ENCODE measurements around the gene FOXM1.

FOXM1 gene

DNA sequence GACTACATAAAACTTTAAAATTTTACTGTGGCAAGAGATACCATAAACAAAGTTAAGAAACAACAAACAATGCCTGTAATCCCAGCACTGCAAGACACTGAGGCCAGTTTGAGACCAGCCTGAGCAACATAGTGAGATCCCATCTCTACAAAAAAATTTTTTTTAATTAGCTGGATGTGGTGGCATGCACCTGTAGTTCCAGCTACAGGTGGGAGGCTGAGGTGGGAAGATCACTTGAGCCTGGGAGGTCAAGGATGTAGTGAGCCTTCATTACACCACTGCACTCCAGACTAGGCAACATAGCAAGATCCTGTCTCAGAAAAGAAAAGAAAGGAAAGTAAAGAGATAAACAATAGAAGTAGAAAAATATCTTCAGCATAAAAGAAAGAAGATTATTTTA, 16.8 kb downstream of the FOXM1 start:
- DNase-seq (ENCODE audit: low read depth) = no peak
- H3K4me3 ChIP-seq (ENCODE audit: low read length) = no peak overlapping the region
- TF ChIP-seq, protein P1, sequence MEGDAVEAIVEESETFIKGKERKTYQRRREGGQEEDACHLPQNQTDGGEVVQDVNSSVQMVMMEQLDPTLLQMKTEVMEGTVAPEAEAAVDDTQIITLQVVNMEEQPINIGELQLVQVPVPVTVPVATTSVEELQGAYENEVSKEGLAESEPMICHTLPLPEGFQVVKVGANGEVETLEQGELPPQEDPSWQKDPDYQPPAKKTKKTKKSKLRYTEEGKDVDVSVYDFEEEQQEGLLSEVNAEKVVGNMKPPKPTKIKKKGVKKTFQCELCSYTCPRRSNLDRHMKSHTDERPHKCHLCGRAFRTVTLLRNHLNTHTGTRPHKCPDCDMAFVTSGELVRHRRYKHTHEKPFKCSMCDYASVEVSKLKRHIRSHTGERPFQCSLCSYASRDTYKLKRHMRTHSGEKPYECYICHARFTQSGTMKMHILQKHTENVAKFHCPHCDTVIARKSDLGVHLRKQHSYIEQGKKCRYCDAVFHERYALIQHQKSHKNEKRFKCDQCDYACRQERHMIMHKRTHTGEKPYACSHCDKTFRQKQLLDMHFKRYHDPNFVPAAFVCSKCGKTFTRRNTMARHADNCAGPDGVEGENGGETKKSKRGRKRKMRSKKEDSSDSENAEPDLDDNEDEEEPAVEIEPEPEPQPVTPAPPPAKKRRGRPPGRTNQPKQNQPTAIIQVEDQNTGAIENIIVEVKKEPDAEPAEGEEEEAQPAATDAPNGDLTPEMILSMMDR (conservative IDR thresholded peaks at IDR 0.05; ENCODE audit: low read length) = no peak

DNA sequence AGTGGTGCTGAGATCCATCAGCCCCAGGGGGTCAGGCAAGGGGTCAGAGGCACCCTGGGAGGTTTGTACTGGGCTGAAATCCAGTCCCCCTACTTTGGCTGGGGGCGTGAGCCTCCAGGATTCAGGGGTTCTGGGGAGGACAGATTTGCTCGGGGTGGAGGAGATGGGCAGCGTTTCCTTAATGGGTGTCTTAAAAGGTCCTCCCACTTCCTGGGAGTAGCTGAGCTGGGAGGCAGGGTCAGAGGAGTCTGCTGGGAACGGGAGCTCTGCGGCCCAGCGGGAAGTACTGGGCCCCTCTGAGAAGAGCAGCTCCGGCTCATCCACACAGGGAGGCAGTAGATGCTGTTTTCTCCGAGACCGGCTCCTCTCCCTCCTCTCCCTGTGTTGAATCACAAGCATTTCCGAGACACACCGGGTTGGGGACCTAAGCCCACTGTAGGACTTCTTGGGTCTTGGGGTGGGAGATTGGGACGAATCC, 18.0 kb downstream of the FOXM1 start:
- TF ChIP-seq, protein P1 (conservative IDR thresholded peaks at IDR 0.05; ENCODE audit: low read length) = no peak
- H3K4me3 ChIP-seq (ENCODE audit: low read length) = no peak overlapping the region
- no peak for DNase-seq (ENCODE audit: low read depth)

DNA sequence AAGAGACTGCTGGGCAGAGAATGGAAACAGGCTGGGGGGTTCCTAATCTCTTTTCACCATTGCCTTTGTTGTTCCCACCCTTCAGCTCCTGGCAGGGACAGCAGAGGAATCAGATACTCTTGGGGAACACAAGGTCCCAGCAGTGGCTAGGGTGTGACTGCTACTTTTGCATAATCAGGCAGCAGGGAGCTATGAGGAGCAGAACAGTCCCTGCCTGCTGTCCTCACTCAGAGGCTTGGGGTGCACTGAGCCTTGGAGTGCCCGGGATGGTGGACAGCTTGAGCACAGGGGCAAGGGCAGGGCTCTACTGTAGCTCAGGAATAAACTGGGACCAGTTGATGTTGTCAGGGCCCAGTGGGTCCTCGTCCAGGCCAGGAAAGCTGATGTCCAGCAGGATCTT, 18.6 kb downstream of the FOXM1 start:
- TF ChIP-seq, protein P1 (conservative IDR thresholded peaks at IDR 0.05; ENCODE audit: low read length) = no peak
- no peak overlapping the region for H3K4me3 ChIP-seq (ENCODE audit: low read length)
- no peak for DNase-seq (ENCODE audit: low read depth)

DNA sequence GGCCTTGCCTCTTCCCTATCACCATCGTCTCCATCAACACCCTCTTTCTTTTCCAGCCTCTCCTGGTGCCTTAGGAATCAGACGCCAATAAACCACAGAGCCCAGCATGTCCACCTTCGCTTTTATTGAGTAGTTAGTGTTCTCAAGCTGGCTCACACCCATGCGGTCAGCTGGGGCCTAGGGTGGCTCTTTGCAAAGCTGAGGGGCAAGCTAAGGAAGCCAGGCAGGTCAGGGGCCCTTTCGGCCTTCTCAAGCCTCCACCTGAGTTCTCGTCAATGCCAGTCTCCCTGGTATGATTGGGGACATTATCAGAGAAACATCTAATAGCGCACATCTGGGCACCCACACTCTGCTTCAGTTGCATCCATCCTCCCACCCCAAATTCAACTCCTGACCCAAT, 19.4 kb downstream of the FOXM1 start:
- no peak for DNase-seq (ENCODE audit: low read depth)
- H3K4me3 ChIP-seq (ENCODE audit: low read length) = no peak overlapping the region
- TF ChIP-seq, protein P1 (conservative IDR thresholded peaks at IDR 0.05; ENCODE audit: low read length) = no peak

DNA sequence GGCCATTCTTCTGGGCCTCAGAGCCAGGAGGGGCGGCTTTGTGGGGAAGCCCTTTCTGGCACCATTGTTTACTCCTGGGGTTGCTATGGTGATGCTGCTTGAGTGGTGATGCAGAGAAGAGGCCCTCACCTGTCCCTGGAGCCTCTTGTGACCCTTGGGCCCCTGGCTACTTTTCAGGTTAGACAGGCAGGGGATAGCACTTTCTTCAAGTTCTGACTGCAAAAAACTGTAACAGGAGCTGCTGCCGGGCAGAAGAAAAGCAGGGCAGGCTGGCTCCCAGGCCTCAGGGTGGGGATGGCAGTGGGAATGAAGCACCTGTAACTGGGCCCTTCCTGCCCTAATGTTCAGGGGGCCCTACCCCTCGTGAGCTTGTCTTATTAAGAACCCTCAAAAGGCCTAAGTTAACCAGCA, 19.9 kb downstream of the FOXM1 start, which contains the start of gene TEX52:
TSS of gene TEX52 (minus strand) at position 19 of the 411 bp plus-strand sequence. CDS start at position 6, 13 bp downstream.
- H3K4me3 ChIP-seq (ENCODE audit: low read length) = no peak within 1 kb of the TSS
- TF ChIP-seq, protein P1 (conservative IDR thresholded peaks at IDR 0.05; ENCODE audit: low read length) = no peak
- DNase-seq (ENCODE audit: low read depth) = no peak

DNA sequence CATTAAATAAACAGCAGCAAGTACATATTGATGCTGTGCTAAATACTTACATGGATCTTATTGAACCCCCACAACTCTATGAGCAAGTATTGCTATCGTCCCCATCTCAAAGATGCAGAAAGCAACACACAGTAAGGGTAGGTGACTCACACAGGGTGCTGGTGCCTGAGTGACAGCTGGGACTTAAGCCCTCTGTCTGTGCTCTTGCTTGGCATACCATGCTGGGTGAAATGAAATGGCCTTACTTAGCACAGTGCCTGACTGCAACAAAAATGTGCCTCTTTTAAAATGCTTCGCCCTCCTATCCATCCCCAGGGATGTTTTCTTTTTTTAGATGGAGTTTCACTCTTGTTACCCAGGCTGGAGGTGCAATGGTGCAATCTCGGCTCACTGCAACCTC, 20.9 kb downstream of the FOXM1 start:
- TF ChIP-seq, protein P1 (conservative IDR thresholded peaks at IDR 0.05; ENCODE audit: low read length) = no peak
- no peak overlapping the region for H3K4me3 ChIP-seq (ENCODE audit: low read length)
- DNase-seq (ENCODE audit: low read depth) = no peak

DNA sequence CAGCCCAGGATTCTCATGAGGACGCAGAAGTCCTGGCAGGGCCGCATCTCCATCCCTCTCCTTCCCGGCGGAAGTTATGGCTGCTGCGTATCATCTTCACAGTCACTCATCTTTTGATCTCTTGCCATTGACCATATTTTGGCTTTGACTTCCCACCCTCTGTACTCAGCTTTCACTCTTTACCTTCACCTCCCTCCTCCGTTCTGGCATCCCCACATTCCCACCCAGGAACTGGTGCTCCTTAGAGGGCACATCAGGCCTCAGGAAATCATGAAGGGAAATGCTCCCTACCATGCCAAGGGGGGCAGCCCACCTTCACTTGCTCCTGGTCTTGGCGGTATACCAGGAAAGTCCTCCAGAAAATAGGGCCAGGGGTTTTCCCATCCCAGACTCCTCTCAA, 21.4 kb downstream of the FOXM1 start:
- TF ChIP-seq, protein P1 (conservative IDR thresholded peaks at IDR 0.05; ENCODE audit: low read length) = no peak
- H3K4me3 ChIP-seq (ENCODE audit: low read length) = no peak overlapping the region
- no peak for DNase-seq (ENCODE audit: low read depth)

Data from AG10803 (cell line).